ENCODE results near the gene OIT3.

Gene OIT3

DNA sequence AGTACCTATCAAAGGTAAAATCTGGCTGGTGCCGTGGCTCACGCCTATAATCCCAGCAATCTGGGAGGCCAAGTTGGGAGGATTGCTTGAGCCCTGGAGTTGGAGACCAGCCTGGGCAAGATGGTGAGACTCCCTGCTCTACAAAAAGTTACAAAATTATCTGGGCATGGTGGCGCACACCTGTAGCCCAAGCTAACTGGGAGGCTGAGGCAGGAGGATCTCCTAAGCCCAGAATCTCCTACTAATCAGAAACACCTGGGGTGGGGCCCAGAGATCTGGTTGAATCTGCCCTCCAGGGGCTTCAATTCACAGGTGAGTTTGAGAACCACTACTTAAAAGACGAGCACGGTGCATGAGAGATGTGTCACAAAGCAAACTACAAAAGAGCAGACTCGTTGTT lies 58.6 kb downstream of the OIT3 start:
- TF ChIP-seq, protein P1, sequence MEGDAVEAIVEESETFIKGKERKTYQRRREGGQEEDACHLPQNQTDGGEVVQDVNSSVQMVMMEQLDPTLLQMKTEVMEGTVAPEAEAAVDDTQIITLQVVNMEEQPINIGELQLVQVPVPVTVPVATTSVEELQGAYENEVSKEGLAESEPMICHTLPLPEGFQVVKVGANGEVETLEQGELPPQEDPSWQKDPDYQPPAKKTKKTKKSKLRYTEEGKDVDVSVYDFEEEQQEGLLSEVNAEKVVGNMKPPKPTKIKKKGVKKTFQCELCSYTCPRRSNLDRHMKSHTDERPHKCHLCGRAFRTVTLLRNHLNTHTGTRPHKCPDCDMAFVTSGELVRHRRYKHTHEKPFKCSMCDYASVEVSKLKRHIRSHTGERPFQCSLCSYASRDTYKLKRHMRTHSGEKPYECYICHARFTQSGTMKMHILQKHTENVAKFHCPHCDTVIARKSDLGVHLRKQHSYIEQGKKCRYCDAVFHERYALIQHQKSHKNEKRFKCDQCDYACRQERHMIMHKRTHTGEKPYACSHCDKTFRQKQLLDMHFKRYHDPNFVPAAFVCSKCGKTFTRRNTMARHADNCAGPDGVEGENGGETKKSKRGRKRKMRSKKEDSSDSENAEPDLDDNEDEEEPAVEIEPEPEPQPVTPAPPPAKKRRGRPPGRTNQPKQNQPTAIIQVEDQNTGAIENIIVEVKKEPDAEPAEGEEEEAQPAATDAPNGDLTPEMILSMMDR (IDR thresholded peaks at IDR 0.05) = no peak
- TF ChIP-seq ZFX (IDR thresholded peaks at IDR 0.05; ENCODE audit: borderline replicate concordance) = no peak
- no peak overlapping the region for H3K27ac ChIP-seq

DNA sequence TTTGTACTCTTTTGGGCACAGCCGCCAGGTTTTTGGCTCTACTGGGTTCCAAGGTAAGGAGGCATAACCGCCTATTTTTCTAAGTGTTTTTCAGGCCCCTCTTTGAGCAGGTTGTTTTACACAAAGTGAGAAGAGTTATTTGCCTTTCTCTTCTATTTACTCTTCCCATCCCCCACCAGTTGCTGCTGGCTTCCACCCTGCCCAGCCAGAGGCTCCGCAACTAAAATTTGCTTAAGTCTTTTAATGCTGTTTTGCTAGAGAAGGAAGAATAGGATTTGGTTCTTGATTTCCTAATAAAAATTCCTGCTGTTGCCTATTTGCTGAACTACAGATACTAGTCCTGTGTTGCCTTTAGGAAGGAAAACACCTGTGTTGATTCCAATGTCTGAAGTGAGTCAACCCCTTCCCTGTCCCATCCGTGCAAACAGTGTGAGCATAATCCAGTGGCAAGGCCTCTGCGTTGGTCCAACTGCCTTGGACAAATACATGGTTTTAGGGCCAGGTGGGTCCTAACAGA lies 59.2 kb downstream of the OIT3 start:
- no peak for TF ChIP-seq ZFX (IDR thresholded peaks at IDR 0.05; ENCODE audit: borderline replicate concordance)
- TF ChIP-seq, protein P1 (IDR thresholded peaks at IDR 0.05) = no peak
- H3K27ac ChIP-seq = no peak overlapping the region

DNA sequence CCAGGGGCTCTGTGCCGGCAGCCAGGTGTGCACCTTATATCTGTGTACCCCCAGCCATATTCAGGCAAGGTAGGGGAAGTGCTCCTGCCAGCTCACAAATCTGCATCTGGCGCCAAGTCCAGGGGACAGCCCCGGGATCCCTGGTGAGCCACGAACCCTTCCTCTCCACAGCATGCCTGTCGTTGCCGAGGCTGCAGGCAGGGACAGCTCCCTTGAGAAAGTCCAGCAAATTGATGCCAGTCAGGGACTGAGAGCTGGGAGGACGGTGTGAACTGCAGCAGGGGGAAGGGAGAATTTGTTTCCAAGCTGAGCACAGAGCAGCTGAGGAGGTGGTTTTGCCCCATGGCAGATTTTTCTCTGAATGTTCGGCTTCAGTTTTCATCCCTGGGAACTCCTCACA lies 60.1 kb downstream of the OIT3 start:
- H3K27ac ChIP-seq = no peak overlapping the region
- TF ChIP-seq, protein P1 (IDR thresholded peaks at IDR 0.05) = no peak
- no peak for TF ChIP-seq ZFX (IDR thresholded peaks at IDR 0.05; ENCODE audit: borderline replicate concordance)

DNA sequence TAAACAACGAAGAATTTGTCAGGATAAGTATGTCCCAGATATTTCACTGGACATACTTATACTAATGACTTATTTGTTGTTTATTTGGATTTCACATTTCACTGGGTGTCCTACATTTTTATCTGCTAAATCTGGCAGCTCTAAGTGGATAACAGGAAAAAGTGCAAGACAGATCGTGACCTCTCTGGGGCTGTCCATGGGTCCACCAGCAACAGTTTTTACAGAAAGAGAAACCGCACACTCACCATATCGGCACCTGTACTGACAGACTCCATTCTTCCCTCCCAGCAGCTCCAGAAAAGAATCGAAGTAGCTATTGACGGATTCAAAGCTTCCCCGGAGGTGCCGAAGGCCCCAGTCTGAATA lies 60.7 kb downstream of the OIT3 start:
- TF ChIP-seq, protein P1 (IDR thresholded peaks at IDR 0.05) = no peak
- TF ChIP-seq ZFX (IDR thresholded peaks at IDR 0.05; ENCODE audit: borderline replicate concordance) = no peak
- H3K27ac ChIP-seq = no peak overlapping the region

DNA sequence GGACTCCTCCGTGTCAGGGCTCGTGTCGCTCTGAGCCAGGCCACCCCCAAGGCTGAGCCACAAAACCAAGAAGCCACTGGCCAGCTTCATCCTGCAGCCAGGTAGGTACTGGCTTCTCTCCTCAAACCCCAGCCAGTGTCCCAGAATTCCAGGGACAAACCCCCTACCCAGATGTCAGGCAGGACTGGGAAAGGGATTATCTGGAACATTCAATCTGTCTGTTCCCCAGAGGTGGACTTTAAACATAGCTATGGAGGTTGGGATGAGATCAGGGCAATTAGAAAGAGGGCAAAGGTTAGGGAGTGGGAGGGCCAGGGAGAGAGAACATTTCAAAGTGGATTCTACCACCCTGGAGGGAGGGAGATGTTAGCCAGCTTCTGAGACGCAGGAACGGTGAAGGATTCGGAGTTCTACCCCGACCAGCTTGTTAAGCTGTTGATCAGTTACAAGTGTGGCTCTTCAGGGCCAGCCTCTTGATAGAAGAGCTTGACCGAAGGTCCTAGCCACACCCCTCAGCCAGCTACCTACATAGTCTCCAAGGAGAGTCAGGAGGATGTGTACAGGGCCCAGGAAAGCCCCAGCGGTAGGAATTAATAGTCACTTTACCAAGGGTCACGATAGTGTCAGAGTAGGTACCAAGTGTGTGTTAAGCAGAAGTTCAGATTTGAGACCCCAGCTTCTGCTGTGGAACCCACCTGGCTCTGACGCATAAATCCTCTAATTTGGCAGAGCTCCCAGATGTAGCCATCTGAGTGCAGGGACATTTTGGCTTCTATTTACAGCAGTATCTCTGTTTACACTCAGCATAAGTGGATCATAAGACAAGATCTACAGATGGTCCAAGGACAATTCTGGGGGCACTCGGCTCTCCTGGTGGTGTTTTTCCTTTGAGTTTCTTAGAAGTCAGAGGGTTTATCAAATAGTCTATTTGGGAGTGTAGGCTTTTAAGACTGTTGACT lies 61.3 kb downstream of the OIT3 start, which contains the start of gene PLA2G12B:
TSS of gene PLA2G12B (minus strand) at position 211 of the 959 bp plus-strand sequence. CDS start at position 90, 121 bp downstream.
- H3K27ac ChIP-seq = no peak within 1 kb of the TSS
- TF ChIP-seq, protein P1 (IDR thresholded peaks at IDR 0.05) = no peak
- TF ChIP-seq ZFX (IDR thresholded peaks at IDR 0.05; ENCODE audit: borderline replicate concordance) = no peak

DNA sequence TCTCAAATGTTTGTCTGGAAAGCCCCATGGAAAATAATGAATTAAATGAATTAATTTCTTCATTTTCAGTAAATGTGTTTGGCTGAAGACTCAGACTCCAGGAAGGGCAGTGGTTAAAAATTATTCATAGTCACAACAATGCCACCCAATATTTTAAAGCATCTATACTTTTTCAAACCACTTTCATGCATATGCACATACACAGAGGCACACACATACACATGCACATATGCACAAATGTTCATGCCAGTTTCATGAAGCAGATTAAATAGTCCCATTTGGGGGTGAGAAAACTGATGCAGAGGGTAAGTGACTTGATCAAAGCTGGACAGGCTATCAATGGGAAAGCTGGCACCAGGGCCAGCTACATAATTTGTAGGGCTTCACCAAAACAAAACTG lies 62.5 kb downstream of the OIT3 start:
- TF ChIP-seq, protein P1 (IDR thresholded peaks at IDR 0.05) = no peak
- TF ChIP-seq ZFX (IDR thresholded peaks at IDR 0.05; ENCODE audit: borderline replicate concordance) = no peak

DNA sequence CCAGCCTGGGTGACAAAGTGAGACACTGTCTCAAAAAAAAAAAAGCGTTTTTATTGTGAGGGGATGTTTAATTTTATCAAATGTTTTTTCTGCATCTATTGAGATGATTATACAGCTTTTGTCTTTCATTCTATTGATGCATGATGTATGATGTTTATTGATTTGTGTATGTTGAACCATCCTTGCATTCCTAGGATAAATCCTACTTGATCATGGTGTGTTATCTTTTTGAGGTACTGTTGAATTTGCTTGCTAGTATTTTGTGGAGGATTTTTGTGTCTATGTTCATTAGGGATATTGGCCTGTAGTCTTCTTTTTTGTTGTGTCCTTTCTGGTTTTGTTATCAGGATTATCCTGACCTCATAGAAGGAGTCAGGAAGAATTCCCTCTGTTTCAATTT lies 83.3 kb downstream of the OIT3 start:
- TF ChIP-seq, protein P1 (IDR thresholded peaks at IDR 0.05) = no peak
- TF ChIP-seq ZFX (IDR thresholded peaks at IDR 0.05; ENCODE audit: borderline replicate concordance) = no peak
- H3K27ac ChIP-seq = no peak overlapping the region

More for the DNA sequence above, 62.5 kb downstream of the OIT3 start:
- H3K27ac ChIP-seq = no peak overlapping the region

All from 22Rv1 (cell line).